Breast epithelium (tissue), 3 donors: ENCODE measurements around the gene LTBP4.

Source experiments
- CTCF ChIP-seq, 3 donors: fragments of 450-650 bp; IDR thresholded peaks; one replicate each; pipeline ENCODE4 v1.5.1; 2016 to 2017; ENCODE audit warnings: antibody characterized with exemption in 3 of 3, mild to moderate bottlenecking in 3 of 3, moderate library complexity in 3 of 3
- POLR2A ChIP-seq: fragments of 450-650 bp; IDR thresholded peaks from one replicate; pipeline ENCODE4 v1.6.1; 2016; ENCODE audit warnings: antibody characterized with exemption, mild to moderate bottlenecking, moderate library complexity

- TF ChIP-seq CTCF (IDR thresholded peaks at IDR 0.05) (no peak), POLR2A (no peak)
These were observed 12.9 kb upstream of the LTBP4 start for GRCh38 chr19:40588110-40588854.
